Stomach (tissue), 4 donors: ENCODE measurements around the gene CSF1.
"Not testable (repeated sequence)": the region's sequence is repeated elsewhere in the genome, so short reads cannot be mapped to it uniquely, and the experiment has no call there.

ENCODE experiments used
- EP300 ChIP-seq: sonication (generic); formaldehyde crosslinking; IDR thresholded peaks from one replicate; pipeline ENCODE4 v1.6.1; 2017; ENCODE audit warnings: antibody characterized with exemption
- POLR2A ChIP-seq, 4 donors: fragments of 450-650 bp; IDR thresholded peaks; one replicate each; pipeline ENCODE4 v1.6.1; 2016; ENCODE audit warnings: antibody characterized with exemption in 4 of 4, control low read depth in 2 of 4, mild to moderate bottlenecking in 1 of 4, moderate library complexity in 1 of 4
- TF ChIP-seq, protein P1 (sequence below), 7 experiments: fragments of 450-650 bp in 4 of 7; fragments of 200-600 bp in 3 of 7; sonication (generic) in 3 of 7; IDR thresholded peaks; one replicate each; pipeline ENCODE4 v1.5.1; 2016 to 2019; ENCODE audit warnings: antibody characterized with exemption in 7 of 7, control low read depth in 2 of 7, mild to moderate bottlenecking in 1 of 7

DNA sequence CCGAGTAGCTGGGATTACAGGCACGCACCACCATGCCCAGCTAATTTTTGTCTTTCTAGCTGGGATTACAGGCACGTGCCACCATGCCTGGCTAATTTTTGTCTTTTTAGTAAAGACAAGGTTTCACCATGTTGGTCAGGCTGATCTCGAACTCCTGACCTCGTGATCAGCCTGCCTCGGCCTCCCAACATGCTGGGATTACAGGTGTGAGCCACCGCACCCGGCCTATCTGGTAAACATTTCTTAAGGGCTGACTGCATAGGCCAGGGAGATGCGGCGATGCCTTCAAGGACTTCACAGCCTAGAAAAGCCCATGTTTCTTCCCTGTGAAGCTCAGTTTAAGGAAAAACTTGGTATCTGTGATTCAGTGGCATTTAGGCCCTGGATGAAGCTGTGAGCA, 9.7 kb downstream of the CSF1 start:
- not testable (repeated sequence) for TF ChIP-seq POLR2A (IDR thresholded peaks at IDR 0.05); EP300
- TF ChIP-seq, protein P1, sequence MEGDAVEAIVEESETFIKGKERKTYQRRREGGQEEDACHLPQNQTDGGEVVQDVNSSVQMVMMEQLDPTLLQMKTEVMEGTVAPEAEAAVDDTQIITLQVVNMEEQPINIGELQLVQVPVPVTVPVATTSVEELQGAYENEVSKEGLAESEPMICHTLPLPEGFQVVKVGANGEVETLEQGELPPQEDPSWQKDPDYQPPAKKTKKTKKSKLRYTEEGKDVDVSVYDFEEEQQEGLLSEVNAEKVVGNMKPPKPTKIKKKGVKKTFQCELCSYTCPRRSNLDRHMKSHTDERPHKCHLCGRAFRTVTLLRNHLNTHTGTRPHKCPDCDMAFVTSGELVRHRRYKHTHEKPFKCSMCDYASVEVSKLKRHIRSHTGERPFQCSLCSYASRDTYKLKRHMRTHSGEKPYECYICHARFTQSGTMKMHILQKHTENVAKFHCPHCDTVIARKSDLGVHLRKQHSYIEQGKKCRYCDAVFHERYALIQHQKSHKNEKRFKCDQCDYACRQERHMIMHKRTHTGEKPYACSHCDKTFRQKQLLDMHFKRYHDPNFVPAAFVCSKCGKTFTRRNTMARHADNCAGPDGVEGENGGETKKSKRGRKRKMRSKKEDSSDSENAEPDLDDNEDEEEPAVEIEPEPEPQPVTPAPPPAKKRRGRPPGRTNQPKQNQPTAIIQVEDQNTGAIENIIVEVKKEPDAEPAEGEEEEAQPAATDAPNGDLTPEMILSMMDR (IDR thresholded peaks at IDR 0.05) = not testable (repeated sequence)
